Lower leg skin (tissue), 3 donors: ENCODE data around the gene WBP1L.

Experiments used
- CTCF ChIP-seq, 3 donors: fragments of 450-650 bp; IDR thresholded peaks; one replicate each; pipeline ENCODE4 v1.5.1; 2016; ENCODE audit warnings: antibody characterized with exemption in 3 of 3, mild to moderate bottlenecking in 3 of 3, moderate library complexity in 2 of 3
- POLR2A ChIP-seq, 2 donors: fragments of 450-650 bp; IDR thresholded peaks; one replicate each; pipeline ENCODE4 v1.6.1; 2016 to 2017; ENCODE audit warnings: antibody characterized with exemption in 2 of 2, mild to moderate bottlenecking in 1 of 2, moderate library complexity in 1 of 2

- TF ChIP-seq CTCF (IDR thresholded peaks at IDR 0.05) (no peak), POLR2A (IDR thresholded peaks at IDR 0.05) (no peak)
These were observed 15.9 kb downstream of the WBP1L start for GRCh38 chr10:102759497-102760210.
